A549 (cell line): ENCODE results near the gene ALG11. TPM values are rescaled to one million over a fixed set of nuclear protein-coding genes. Genes with fewer than 3 reads are reported as not detected.

Experiments used
- ATAC-seq, 2 experiments: fragments of 200-7000 bp in 1 of 2; fragments of >200 bp in 1 of 2; cut with Nextera tagmentation in 1 of 2; cut with Tn5 transposase in 1 of 2; 3 replicates each; pipeline versions ENCODE4 v1.8.0 to v1.9.1; 2018 to 2020; ENCODE audit warnings: mild to moderate bottlenecking in 1 of 2, moderate library complexity in 1 of 2
- CTCF ChIA-PET: fragments of 300-600 bp; sonication (Branson Sonifier 250); formaldehyde crosslinking; extraction: SDS; loops from one replicate; lab custom pipeline; 2021; ENCODE audit warnings: antibody characterized with exemption, inconsistent platforms; lab: Yijun Ruan, JAX
- POLR2A ChIA-PET: fragments of 350-600 bp; formaldehyde crosslinking; extraction: SDS; loops from one replicate; lab custom pipeline; 2021; ENCODE audit warnings: antibody characterized with exemption, inconsistent platforms; lab: Yijun Ruan, JAX
- DNase-seq, 2 experiments: peaks; one replicate each; pipeline versions ENCODE4 v3.0.0 to v3.0.0-alpha.2; 2011 to 2016; ENCODE audit warnings: low read depth in 1 of 2, low spot score in 1 of 2
- FAIRE-seq: peaks from 2 replicates; lab custom pipeline; 2011; peaks lifted over from hg19 to GRCh38; lab: Jason Lieb, UNC
- H3K27ac ChIP-seq, 2 experiments: fragments of >200 bp; sonication (Bioruptor Twin); formaldehyde crosslinking; 3 replicates each; pipeline ENCODE4 v1.5.1; 2016 to 2017
- H3K4me1 ChIP-seq: fragments of >200 bp; sonication (Bioruptor Twin); formaldehyde crosslinking; 3 replicates; pipeline ENCODE4 v1.6.1; 2016
- H3K4me2 ChIP-seq: fragments of >200 bp; sonication (Bioruptor Twin); formaldehyde crosslinking; 3 replicates; pipeline ENCODE4 v1.6.1; 2016
- H3K4me3 ChIP-seq: fragments of >200 bp; sonication (Bioruptor Twin); formaldehyde crosslinking; 3 replicates; pipeline ENCODE4 v1.5.1; 2016
- H3K9me3 ChIP-seq: fragments of >200 bp; sonication (Bioruptor Twin); formaldehyde crosslinking; 3 replicates; pipeline ENCODE4 v1.6.1; 2016
- ATOH8 ChIP-seq: fragments of 250-450 bp; sonication (Bioruptor Pico); IDR thresholded peaks from 2 replicates; pipeline ENCODE4 v1.5.0; 2020; ENCODE audit warnings: low read depth, mild to moderate bottlenecking, moderate library complexity
- BCL3 ChIP-seq: fragments of >200 bp; sonication (Bioruptor Twin); formaldehyde crosslinking; IDR thresholded peaks from 3 replicates; pipeline ENCODE4 v1.6.1; 2016
- CEBPB ChIP-seq, 2 experiments: fragments of >200 bp in 1 of 2; sonication (Bioruptor Twin) in 1 of 2; formaldehyde crosslinking in 1 of 2; IDR thresholded peaks; 2 replicates each; pipeline ENCODE4 v1.6.1; 2012 to 2016
- CHD2 ChIP-seq: fragments of 150-350 bp; IDR thresholded peaks from 2 replicates; pipeline ENCODE4 v1.6.1; 2014; ENCODE audit warnings: low read length; ENCODE audit not compliant: partially characterized antibody
- EHMT2 ChIP-seq: fragments of 200-600 bp; sonication (generic); IDR thresholded peaks from 2 replicates; pipeline ENCODE4 v1.6.1; 2016; ENCODE audit warnings: antibody characterized with exemption, low read depth, mild to moderate bottlenecking, moderate library complexity
- GATA3 ChIP-seq: IDR thresholded peaks from 2 replicates; pipeline ENCODE4 v1.6.1; 2012; ENCODE audit warnings: borderline replicate concordance
- HMGXB4 ChIP-seq: fragments of 250-450 bp; sonication (Bioruptor Pico); IDR thresholded peaks from 2 replicates; pipeline ENCODE4 v1.5.0; 2021; ENCODE audit warnings: mild to moderate bottlenecking, moderate library complexity, borderline replicate concordance
- JUNB ChIP-seq: fragments of >200 bp; sonication (Bioruptor Twin); formaldehyde crosslinking; IDR thresholded peaks from 2 replicates; pipeline ENCODE4 v1.6.1; 2016
- KDM1A ChIP-seq: fragments of 200-600 bp; sonication (generic); IDR thresholded peaks from 2 replicates; pipeline ENCODE4 v1.6.1; 2016; ENCODE audit warnings: low read depth, mild to moderate bottlenecking
- MYC ChIP-seq: IDR thresholded peaks from 2 replicates; pipeline ENCODE4 v1.6.1; 2012; ENCODE audit warnings: mild to moderate bottlenecking, inconsistent platforms, low read length, improper control_type of control experiment, borderline replicate concordance
- NFE2L2 ChIP-seq: fragments of 150-350 bp; conservative IDR thresholded peaks from 2 replicates; pipeline ENCODE4 v1.6.1; 2014; ENCODE audit warnings: low read length
- NPAS2 ChIP-seq: fragments of 250-450 bp; sonication (Bioruptor Pico); IDR thresholded peaks from 2 replicates; pipeline ENCODE4 v1.8.0; 2022; ENCODE audit warnings: mild to moderate bottlenecking, moderate library complexity, borderline replicate concordance
- NR3C1 ChIP-seq: fragments of >200 bp; sonication (Bioruptor Twin); formaldehyde crosslinking; IDR thresholded peaks from 3 replicates; pipeline ENCODE4 v1.6.1; 2017
- PBX3 ChIP-seq: IDR thresholded peaks from 2 replicates; pipeline ENCODE4 v1.6.1; 2012
- RAD21 ChIP-seq, 2 experiments: fragments of >200 bp in 1 of 2; sonication (Bioruptor Twin) in 1 of 2; formaldehyde crosslinking in 1 of 2; IDR thresholded peaks in 1 of 2; conservative IDR thresholded peaks in 1 of 2; 2 replicates in 1 of 2; 3 replicates in 1 of 2; pipeline ENCODE4 v1.6.1; 2012 to 2018; ENCODE audit warnings: inconsistent platforms in 1 of 2
- REST ChIP-seq: fragments of 200-600 bp; sonication (generic); IDR thresholded peaks from 2 replicates; pipeline ENCODE4 v1.6.1; 2016; ENCODE audit warnings: antibody characterized with exemption, mild to moderate bottlenecking, moderate library complexity
- RFX5 ChIP-seq: fragments of 450-650 bp; IDR thresholded peaks from 2 replicates; pipeline ENCODE4 v1.7.1; 2014; ENCODE audit warnings: antibody characterized with exemption, mild to moderate bottlenecking, moderate library complexity
- RNF2 ChIP-seq: fragments of 200-600 bp; sonication (generic); IDR thresholded peaks from 2 replicates; pipeline ENCODE4 v1.6.1; 2016; ENCODE audit warnings: low read depth, mild to moderate bottlenecking, antibody characterized with exemption, moderate library complexity, borderline replicate concordance
- SMC3 ChIP-seq: fragments of >200 bp; sonication (Bioruptor Twin); formaldehyde crosslinking; IDR thresholded peaks from 3 replicates; pipeline ENCODE4 v1.6.1; 2018; ENCODE audit warnings: inconsistent platforms
- SREBF2 ChIP-seq: fragments of 450-650 bp; IDR thresholded peaks from 2 replicates; pipeline ENCODE4 v1.6.1; 2014; ENCODE audit warnings: mild to moderate bottlenecking, moderate library complexity
- USF2 ChIP-seq: fragments of 450-650 bp; IDR thresholded peaks from 2 replicates; pipeline ENCODE4 v1.6.1; 2014; ENCODE audit warnings: antibody characterized with exemption
- ZC3H11A ChIP-seq: fragments of 450-650 bp; IDR thresholded peaks from 2 replicates; pipeline ENCODE4 v1.6.1; 2014; ENCODE audit warnings: antibody characterized with exemption, mild to moderate bottlenecking
- ZNF302 ChIP-seq: fragments of 250-450 bp; sonication (Bioruptor Pico); IDR thresholded peaks from 2 replicates; pipeline ENCODE4 v1.9.0; 2021; ENCODE audit warnings: inconsistent platforms, mild to moderate bottlenecking, moderate library complexity
- WGBS: methylation state at CpG from one replicate; pipeline ENCODE4 v1.1.6; 2017; ENCODE audit errors: missing lambda C conversion rate; 5-methylcytosine and 5-hydroxymethylcytosine counted together
- polyA plus RNA-seq, 4 experiments: library from polyadenylated mRNA; depleted of rRNA in 3 of 4; stranded (reverse); fragments of >200 nt; fragmentation: RNase III in 1 of 4; extraction: RNeasy Plus Mini Kit Qiagen cat#74134 plus additional on column Dnase treatment in 1 of 4; gene quantifications; 2 replicates in 3 of 4; 3 replicates in 1 of 4; pipeline ENCODE4 v1.2.3, GENCODE V29; 2011 to 2017

Gene ALG11
- polyA plus RNA-seq, 2 of the 4 experiments (the other 2 are of a cell fraction): 17.2 to 17.4 TPM

GRCh38 chr13:52022356-52022755 is 10.2 kb downstream of the ALG11 start (continued):
- no peak for TF ChIP-seq RNF2
- no peak for TF ChIP-seq CHD2
- no peak for TF ChIP-seq JUNB
- TF ChIP-seq NPAS2 (CRISPR knock-in tag): no peak
- no peak for TF ChIP-seq KDM1A
- TF ChIP-seq EHMT2: no peak

GRCh38 chr13:52024481-52024880 is 12.3 kb downstream of the ALG11 start, which contains the start of gene UTP14C:
UTP14C (plus strand) TSS chr13:52024691; CDS start chr13:52028805, 4,114 bp downstream.
- ChIA-PET POLR2A (no interaction called here), CTCF (no interaction called here)
- WGBS: 91% methylated on average over 3 of the region's 3 CpGs
- no peak for DNase-seq
- Histone ChIP-seq H3K9me3 (no peaks in the 10 kb centered on the region), H3K4me2 (no peak within 1 kb of the TSS), H3K27ac (no peak within 1 kb of the TSS), H3K4me1 (no peaks in the 10 kb centered on the region), H3K4me3 (no peak within 1 kb of the TSS)
- FAIRE-seq: no peak
- no peak for ATAC-seq
- TF ChIP-seq NFE2L2: no peak
- no peak for TF ChIP-seq ZC3H11A
- no peak for TF ChIP-seq BCL3
- TF ChIP-seq RFX5: no peak
- no peak for TF ChIP-seq CEBPB (IDR thresholded peaks at IDR 0.05)
- no peak for TF ChIP-seq HMGXB4 (CRISPR knock-in tag)
- TF ChIP-seq PBX3: no peak
- TF ChIP-seq SREBF2: no peak
- no peak for TF ChIP-seq RAD21 (conservative IDR thresholded peaks at IDR 0.05 in 1 of 2, IDR thresholded peaks at IDR 0.05 in 1 of 2)
- no peak for TF ChIP-seq ZNF302 (CRISPR knock-in tag)
- TF ChIP-seq GATA3: no peak
- no peak for TF ChIP-seq ATOH8 (CRISPR knock-in tag)
- TF ChIP-seq NPAS2 (CRISPR knock-in tag): no peak
- TF ChIP-seq USF2: no peak
- TF ChIP-seq NR3C1: no peak
- no peak for TF ChIP-seq SMC3
- TF ChIP-seq REST: no peak
- TF ChIP-seq RNF2: no peak
- TF ChIP-seq MYC: no peak
